GM23338 (cell line): ENCODE results near the gene IBA57. TPM values are rescaled to one million over a fixed set of nuclear protein-coding genes. Genes with fewer than 3 reads are reported as not detected.

Experiments
- EZH2 ChIP-seq: fragments of 200-600 bp; sonication (generic); IDR thresholded peaks from one replicate; pipeline ENCODE4 v1.8.0; 2017; ENCODE audit warnings: antibody characterized with exemption, mild to moderate bottlenecking, low read depth; ENCODE audit not compliant: unreplicated experiment
- EZH2phosphoT487 ChIP-seq: fragments of 200-600 bp; sonication (generic); IDR thresholded peaks from one replicate; pipeline ENCODE4 v1.8.1; 2018; ENCODE audit warnings: antibody characterized with exemption; ENCODE audit not compliant: unreplicated experiment
- POLR2AphosphoS5 ChIP-seq: IDR thresholded peaks from 2 replicates; pipeline ENCODE4 v1.6.1; 2016; ENCODE audit warnings: antibody characterized with exemption, low read depth
- ZNF331 ChIP-seq: fragments of 250-450 bp; sonication (Bioruptor Pico); IDR thresholded peaks from 2 replicates; pipeline ENCODE4 v1.5.0; 2020; ENCODE audit warnings: low read depth, mild to moderate bottlenecking, moderate library complexity
- polyA plus RNA-seq: library from polyadenylated mRNA; unstranded; fragments of >200 nt; fragmentation: Nextera tagmentation; extraction: Ambion mirVana; gene quantifications from 2 replicates; pipeline ENCODE4 v1.2.1, GENCODE V29; 2016
- total RNA-seq: library from RNA; depleted of rRNA; stranded (reverse); fragments of >200 nt; shearing (Covaris generic); gene quantifications from 2 replicates; pipeline ENCODE4 v1.2.3, GENCODE V29; 2014
- TF ChIP-seq, protein P1 (sequence below): fragments of 250-450 bp; sonication (Bioruptor Pico); IDR thresholded peaks from 2 replicates; pipeline ENCODE4 v1.5.0; 2020; ENCODE audit warnings: mild to moderate bottlenecking, moderate library complexity
- TF ChIP-seq, protein P2 (sequence below): IDR thresholded peaks from one replicate; pipeline ENCODE4 v1.6.1; 2018; ENCODE audit warnings: antibody characterized with exemption; ENCODE audit not compliant: unreplicated experiment
- TF ChIP-seq, protein P3 (sequence below), 2 experiments: fragments of 200-600 bp in 1 of 2; sonication (generic) in 1 of 2; conservative IDR thresholded peaks; 2 replicates each; pipeline versions ENCODE4 v1.5.1 to v1.6.1; 2016 to 2017; ENCODE audit warnings: antibody characterized with exemption in 2 of 2, low read depth in 2 of 2, mild to moderate bottlenecking in 2 of 2, moderate library complexity in 1 of 2
- TF ChIP-seq, protein P4 (sequence below): IDR thresholded peaks from 2 replicates; pipeline ENCODE4 v1.6.1; 2016; ENCODE audit warnings: antibody characterized with exemption

The IBA57 gene
- total and polyA plus RNA-seq, 2 experiments from 2014 or later = 1.1 to 10.3 TPM

DNA sequence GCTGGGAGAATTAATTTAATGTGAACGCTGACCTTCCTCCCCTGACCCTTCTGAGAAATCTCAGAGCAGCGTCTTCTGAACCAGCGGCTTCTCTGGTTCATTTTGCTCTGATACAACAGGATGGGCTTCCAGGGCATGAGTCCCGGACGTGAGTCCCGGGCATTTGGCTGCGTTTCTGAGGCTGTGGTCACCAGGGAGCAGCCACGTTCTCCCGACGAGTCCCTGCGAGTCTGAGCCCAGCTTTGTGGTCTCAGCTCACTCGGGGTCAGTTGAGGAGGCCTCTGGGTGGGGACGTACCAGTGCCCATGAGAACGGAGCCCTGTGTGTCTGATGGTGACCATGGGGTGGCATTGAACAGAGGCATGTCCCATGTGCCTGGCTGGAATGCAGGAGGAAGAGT is 24.6 kb downstream of the IBA57 start (continued):
- TF ChIP-seq, protein P1, sequence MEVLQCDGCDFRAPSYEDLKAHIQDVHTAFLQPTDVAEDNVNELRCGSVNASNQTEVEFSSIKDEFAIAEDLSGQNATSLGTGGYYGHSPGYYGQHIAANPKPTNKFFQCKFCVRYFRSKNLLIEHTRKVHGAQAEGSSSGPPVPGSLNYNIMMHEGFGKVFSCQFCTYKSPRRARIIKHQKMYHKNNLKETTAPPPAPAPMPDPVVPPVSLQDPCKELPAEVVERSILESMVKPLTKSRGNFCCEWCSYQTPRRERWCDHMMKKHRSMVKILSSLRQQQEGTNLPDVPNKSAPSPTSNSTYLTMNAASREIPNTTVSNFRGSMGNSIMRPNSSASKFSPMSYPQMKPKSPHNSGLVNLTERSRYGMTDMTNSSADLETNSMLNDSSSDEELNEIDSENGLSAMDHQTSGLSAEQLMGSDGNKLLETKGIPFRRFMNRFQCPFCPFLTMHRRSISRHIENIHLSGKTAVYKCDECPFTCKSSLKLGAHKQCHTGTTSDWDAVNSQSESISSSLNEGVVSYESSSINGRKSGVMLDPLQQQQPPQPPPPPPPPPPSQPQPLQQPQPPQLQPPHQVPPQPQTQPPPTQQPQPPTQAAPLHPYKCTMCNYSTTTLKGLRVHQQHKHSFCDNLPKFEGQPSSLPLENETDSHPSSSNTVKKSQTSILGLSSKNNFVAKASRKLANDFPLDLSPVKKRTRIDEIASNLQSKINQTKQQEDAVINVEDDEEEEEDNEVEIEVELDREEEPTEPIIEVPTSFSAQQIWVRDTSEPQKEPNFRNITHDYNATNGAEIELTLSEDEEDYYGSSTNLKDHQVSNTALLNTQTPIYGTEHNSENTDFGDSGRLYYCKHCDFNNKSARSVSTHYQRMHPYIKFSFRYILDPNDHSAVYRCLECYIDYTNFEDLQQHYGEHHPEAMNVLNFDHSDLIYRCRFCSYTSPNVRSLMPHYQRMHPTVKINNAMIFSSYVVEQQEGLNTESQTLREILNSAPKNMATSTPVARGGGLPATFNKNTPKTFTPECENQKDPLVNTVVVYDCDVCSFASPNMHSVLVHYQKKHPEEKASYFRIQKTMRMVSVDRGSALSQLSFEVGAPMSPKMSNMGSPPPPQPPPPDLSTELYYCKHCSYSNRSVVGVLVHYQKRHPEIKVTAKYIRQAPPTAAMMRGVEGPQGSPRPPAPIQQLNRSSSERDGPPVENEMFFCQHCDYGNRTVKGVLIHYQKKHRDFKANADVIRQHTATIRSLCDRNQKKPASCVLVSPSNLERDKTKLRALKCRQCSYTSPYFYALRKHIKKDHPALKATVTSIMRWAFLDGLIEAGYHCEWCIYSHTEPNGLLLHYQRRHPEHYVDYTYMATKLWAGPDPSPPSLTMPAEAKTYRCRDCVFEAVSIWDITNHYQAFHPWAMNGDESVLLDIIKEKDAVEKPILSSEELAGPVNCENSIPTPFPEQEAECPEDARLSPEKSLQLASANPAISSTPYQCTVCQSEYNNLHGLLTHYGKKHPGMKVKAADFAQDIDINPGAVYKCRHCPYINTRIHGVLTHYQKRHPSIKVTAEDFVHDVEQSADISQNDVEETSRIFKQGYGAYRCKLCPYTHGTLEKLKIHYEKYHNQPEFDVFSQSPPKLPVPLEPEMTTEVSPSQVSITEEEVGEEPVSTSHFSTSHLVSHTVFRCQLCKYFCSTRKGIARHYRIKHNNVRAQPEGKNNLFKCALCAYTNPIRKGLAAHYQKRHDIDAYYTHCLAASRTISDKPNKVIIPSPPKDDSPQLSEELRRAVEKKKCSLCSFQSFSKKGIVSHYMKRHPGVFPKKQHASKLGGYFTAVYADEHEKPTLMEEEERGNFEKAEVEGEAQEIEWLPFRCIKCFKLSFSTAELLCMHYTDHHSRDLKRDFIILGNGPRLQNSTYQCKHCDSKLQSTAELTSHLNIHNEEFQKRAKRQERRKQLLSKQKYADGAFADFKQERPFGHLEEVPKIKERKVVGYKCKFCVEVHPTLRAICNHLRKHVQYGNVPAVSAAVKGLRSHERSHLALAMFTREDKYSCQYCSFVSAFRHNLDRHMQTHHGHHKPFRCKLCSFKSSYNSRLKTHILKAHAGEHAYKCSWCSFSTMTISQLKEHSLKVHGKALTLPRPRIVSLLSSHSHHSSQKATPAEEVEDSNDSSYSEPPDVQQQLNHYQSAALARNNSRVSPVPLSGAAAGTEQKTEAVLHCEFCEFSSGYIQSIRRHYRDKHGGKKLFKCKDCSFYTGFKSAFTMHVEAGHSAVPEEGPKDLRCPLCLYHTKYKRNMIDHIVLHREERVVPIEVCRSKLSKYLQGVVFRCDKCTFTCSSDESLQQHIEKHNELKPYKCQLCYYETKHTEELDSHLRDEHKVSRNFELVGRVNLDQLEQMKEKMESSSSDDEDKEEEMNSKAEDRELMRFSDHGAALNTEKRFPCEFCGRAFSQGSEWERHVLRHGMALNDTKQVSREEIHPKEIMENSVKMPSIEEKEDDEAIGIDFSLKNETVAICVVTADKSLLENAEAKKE (CRISPR knock-in tag) = no peak
- TF ChIP-seq EZH2phosphoT487 (no peak), POLR2AphosphoS5 (no peak), ZNF331 (CRISPR knock-in tag) (no peak), EZH2 (no peak)
- TF ChIP-seq, protein P2, sequence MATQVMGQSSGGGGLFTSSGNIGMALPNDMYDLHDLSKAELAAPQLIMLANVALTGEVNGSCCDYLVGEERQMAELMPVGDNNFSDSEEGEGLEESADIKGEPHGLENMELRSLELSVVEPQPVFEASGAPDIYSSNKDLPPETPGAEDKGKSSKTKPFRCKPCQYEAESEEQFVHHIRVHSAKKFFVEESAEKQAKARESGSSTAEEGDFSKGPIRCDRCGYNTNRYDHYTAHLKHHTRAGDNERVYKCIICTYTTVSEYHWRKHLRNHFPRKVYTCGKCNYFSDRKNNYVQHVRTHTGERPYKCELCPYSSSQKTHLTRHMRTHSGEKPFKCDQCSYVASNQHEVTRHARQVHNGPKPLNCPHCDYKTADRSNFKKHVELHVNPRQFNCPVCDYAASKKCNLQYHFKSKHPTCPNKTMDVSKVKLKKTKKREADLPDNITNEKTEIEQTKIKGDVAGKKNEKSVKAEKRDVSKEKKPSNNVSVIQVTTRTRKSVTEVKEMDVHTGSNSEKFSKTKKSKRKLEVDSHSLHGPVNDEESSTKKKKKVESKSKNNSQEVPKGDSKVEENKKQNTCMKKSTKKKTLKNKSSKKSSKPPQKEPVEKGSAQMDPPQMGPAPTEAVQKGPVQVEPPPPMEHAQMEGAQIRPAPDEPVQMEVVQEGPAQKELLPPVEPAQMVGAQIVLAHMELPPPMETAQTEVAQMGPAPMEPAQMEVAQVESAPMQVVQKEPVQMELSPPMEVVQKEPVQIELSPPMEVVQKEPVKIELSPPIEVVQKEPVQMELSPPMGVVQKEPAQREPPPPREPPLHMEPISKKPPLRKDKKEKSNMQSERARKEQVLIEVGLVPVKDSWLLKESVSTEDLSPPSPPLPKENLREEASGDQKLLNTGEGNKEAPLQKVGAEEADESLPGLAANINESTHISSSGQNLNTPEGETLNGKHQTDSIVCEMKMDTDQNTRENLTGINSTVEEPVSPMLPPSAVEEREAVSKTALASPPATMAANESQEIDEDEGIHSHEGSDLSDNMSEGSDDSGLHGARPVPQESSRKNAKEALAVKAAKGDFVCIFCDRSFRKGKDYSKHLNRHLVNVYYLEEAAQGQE = no peak
- TF ChIP-seq, protein P3, sequence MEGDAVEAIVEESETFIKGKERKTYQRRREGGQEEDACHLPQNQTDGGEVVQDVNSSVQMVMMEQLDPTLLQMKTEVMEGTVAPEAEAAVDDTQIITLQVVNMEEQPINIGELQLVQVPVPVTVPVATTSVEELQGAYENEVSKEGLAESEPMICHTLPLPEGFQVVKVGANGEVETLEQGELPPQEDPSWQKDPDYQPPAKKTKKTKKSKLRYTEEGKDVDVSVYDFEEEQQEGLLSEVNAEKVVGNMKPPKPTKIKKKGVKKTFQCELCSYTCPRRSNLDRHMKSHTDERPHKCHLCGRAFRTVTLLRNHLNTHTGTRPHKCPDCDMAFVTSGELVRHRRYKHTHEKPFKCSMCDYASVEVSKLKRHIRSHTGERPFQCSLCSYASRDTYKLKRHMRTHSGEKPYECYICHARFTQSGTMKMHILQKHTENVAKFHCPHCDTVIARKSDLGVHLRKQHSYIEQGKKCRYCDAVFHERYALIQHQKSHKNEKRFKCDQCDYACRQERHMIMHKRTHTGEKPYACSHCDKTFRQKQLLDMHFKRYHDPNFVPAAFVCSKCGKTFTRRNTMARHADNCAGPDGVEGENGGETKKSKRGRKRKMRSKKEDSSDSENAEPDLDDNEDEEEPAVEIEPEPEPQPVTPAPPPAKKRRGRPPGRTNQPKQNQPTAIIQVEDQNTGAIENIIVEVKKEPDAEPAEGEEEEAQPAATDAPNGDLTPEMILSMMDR (conservative IDR thresholded peaks at IDR 0.05; ENCODE audit: low read depth in 2 of 2) = no peak
- TF ChIP-seq, protein P4, sequence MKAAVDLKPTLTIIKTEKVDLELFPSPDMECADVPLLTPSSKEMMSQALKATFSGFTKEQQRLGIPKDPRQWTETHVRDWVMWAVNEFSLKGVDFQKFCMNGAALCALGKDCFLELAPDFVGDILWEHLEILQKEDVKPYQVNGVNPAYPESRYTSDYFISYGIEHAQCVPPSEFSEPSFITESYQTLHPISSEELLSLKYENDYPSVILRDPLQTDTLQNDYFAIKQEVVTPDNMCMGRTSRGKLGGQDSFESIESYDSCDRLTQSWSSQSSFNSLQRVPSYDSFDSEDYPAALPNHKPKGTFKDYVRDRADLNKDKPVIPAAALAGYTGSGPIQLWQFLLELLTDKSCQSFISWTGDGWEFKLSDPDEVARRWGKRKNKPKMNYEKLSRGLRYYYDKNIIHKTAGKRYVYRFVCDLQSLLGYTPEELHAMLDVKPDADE = no peak
